Measurements from ENCODE around the gene NQO2. TPM values are rescaled to one million over a fixed set of nuclear protein-coding genes. Genes with fewer than 3 reads are reported as not detected.
"Not testable (repeated sequence)": the region's sequence is repeated elsewhere in the genome, so short reads cannot be mapped to it uniquely, and the experiment has no call there.

Gene NQO2
- total RNA-seq, 1 experiment from 2014 or later, result 26.8 TPM

- Histone ChIP-seq H3K27me3 (ENCODE audit: low read length) (no peaks in the 10 kb centered on the region), H3F3A (ENCODE audit: low read length, unreplicated experiment) (no peaks in the 10 kb centered on the region), H3K27ac (ENCODE audit: low read length) (no peak overlapping the region), H3K4me3 (ENCODE audit: low read length) (no peak overlapping the region), H3K9me2 (replicated peaks; ENCODE audit: low read length) (no peaks in the 10 kb centered on the region), H2AFZ (ENCODE audit: low read length) (no peak overlapping the region), H3K79me2 (ENCODE audit: low read length) (0 out of 2 replicates have a peak, but pooled peaks cover 6% of the 10 kb centered on the region), H3K9me3 (ENCODE audit: low read length) (0 out of 2 replicates have a peak, but pooled peaks cover 5% of the 10 kb centered on the region), H3K4me1 (ENCODE audit: insufficient read depth, low read length) (peaks cover 6% of the 10 kb centered on the region; the same call in 1 of the 2 replicates), H4K20me1 (ENCODE audit: low read length) (no peaks in the 10 kb centered on the region), H3K9ac (ENCODE audit: low read length) (no peak overlapping the region), H3K4me2 (ENCODE audit: low read length) (no peak overlapping the region), H3K36me3 (ENCODE audit: low read depth, low read length) (peaks cover 52% of the 10 kb centered on the region)
- BruUV-seq (replicated peaks), result no TSS peak
- POLR2A ChIA-PET (ENCODE audit: unreplicated experiment), result no interaction called here
- DNase-seq (no peak), ATAC-seq (no peak)
- no peak for TF ChIP-seq EZH2phosphoT487 (IDR thresholded peaks at IDR 0.05; ENCODE audit: borderline replicate concordance, low read length)
- TF ChIP-seq EZH2 (IDR thresholded peaks at IDR 0.05; ENCODE audit: low read length, unreplicated experiment), result no peak
- no peak for TF ChIP-seq CTCF (conservative IDR thresholded peaks at IDR 0.05; ENCODE audit: low read depth, low read length)
- intact Hi-C loops (cut with micrococcal nuclease), result no loop called here
- CTCF ChIA-PET, result no interaction called here
Observed at GRCh38 chr6:3006476-3006875, 6.8 kb downstream of the NQO2 start.

- H3K9ac ChIP-seq (ENCODE audit: low read length), result no peak overlapping the region
- no peak overlapping the region for H2AFZ ChIP-seq (ENCODE audit: low read length)
- ChIA-PET CTCF (no interaction called here), POLR2A (ENCODE audit: unreplicated experiment) (no interaction called here)
- H4K20me1 ChIP-seq (ENCODE audit: low read length), result no peaks in the 10 kb centered on the region
- 0 out of 2 replicates have a peak, but pooled peaks cover 4% of the 10 kb centered on the region for H3K79me2 ChIP-seq (ENCODE audit: low read length)
- H3K4me3 ChIP-seq (ENCODE audit: low read length), result no peak overlapping the region
- ATAC-seq (no peak), DNase-seq (no peak)
- TF ChIP-seq EZH2phosphoT487 (IDR thresholded peaks at IDR 0.05; ENCODE audit: borderline replicate concordance, low read length), result no peak
- no peak for TF ChIP-seq CTCF (conservative IDR thresholded peaks at IDR 0.05; ENCODE audit: low read depth, low read length)
- H3K9me2 ChIP-seq (replicated peaks; ENCODE audit: low read length), result no peaks in the 10 kb centered on the region
- 0 out of 2 replicates have a peak, but pooled peaks cover 5% of the 10 kb centered on the region for H3K9me3 ChIP-seq (ENCODE audit: low read length)
- H3K27ac ChIP-seq (ENCODE audit: low read length), result no peak overlapping the region
- no peaks in the 10 kb centered on the region for H3F3A ChIP-seq (ENCODE audit: low read length, unreplicated experiment)
- H3K36me3 ChIP-seq (ENCODE audit: low read depth, low read length), result peaks cover 63% of the 10 kb centered on the region
- H3K27me3 ChIP-seq (ENCODE audit: low read length), result no peaks in the 10 kb centered on the region
- no peak overlapping the region for H3K4me2 ChIP-seq (ENCODE audit: low read length)
- H3K4me1 ChIP-seq (ENCODE audit: insufficient read depth, low read length), result peaks cover 2% of the 10 kb centered on the region; the same call in 1 of the 2 replicates
- intact Hi-C loops (cut with micrococcal nuclease), result no loop called here
- BruUV-seq (replicated peaks), result no TSS peak
Observed at GRCh38 chr6:3007571-3007970, 7.9 kb downstream of the NQO2 start.

- peaks cover 12% of the 10 kb centered on the region for H3K4me1 ChIP-seq (ENCODE audit: insufficient read depth, low read length)
- H3K4me2 ChIP-seq (ENCODE audit: low read length); H4K20me1 ChIP-seq (ENCODE audit: low read length); CTCF ChIA-PET; H3K9me2 ChIP-seq (replicated peaks; ENCODE audit: low read length); H2AFZ ChIP-seq (ENCODE audit: low read length); H3K9me3 ChIP-seq (ENCODE audit: low read length); H3K27ac ChIP-seq (ENCODE audit: low read length); ATAC-seq; H3K4me3 ChIP-seq (ENCODE audit: low read length); DNase-seq; POLR2A ChIA-PET (ENCODE audit: unreplicated experiment); H3F3A ChIP-seq (ENCODE audit: low read length, unreplicated experiment); H3K9ac ChIP-seq (ENCODE audit: low read length); H3K27me3 ChIP-seq (ENCODE audit: low read length); intact Hi-C loops (cut with micrococcal nuclease); BruUV-seq (replicated peaks); H3K79me2 ChIP-seq (ENCODE audit: low read length): not testable (repeated sequence)
- peaks cover 66% of the 10 kb centered on the region for H3K36me3 ChIP-seq (ENCODE audit: low read depth, low read length)
Observed at GRCh38 chr6:3008712-3009265, 9.1 kb downstream of the NQO2 start.

Measured in PC-3 (cell line).